OCI-LY7 (cell line): ENCODE data around the gene SKA1.

Experiments
- CTCF ChIP-seq: fragments of 200-600 bp; sonication (generic); conservative IDR thresholded peaks from 2 replicates; pipeline ENCODE4 v1.5.1; 2014; ENCODE audit warnings: mild to moderate bottlenecking, antibody characterized with exemption, low read length, moderate library complexity, mixed read lengths
- EZH2phosphoT487 ChIP-seq: fragments of 200-600 bp; sonication (generic); IDR thresholded peaks from 2 replicates; pipeline ENCODE4 v1.6.1; 2018; ENCODE audit warnings: low read depth, borderline replicate concordance, mild to moderate bottlenecking, mixed run types, antibody characterized with exemption, low read length, moderate library complexity, mixed read lengths

- no peak for TF ChIP-seq CTCF
- no peak for TF ChIP-seq EZH2phosphoT487
Observed at GRCh38 chr18:50393802-50394201, 19.0 kb downstream of the SKA1 start.
